Adrenal gland (tissue), 12 donors: ENCODE results near the gene CDCA3. TPM values are rescaled to one million over a fixed set of nuclear protein-coding genes. Genes with fewer than 3 reads are reported as not detected.

Source experiments
- DNase-seq, 7 donors: peaks; one replicate each; pipeline ENCODE4 v3.0.0-alpha.2; 2019 to 2020
- H3K27ac ChIP-seq, 5 donors: fragments of 200-600 bp; sonication (generic) in 4 of 5; 1 replicate in 3 of 5; 2 replicates in 2 of 5; pipeline versions ENCODE4 v1.5.1 to v1.8.0; 2016 to 2020; ENCODE audit warnings: mild to moderate bottlenecking in 1 of 5
- H3K27me3 ChIP-seq: fragments of 200-600 bp; 2 replicates; pipeline ENCODE4 v1.8.0; 2021
- H3K36me3 ChIP-seq, 2 donors: fragments of 200-600 bp; replicated peaks in 1 of 2; 1 replicate in 1 of 2; 2 replicates in 1 of 2; pipeline versions ENCODE4 v1.5.1 to v1.8.0; 2018 to 2022
- H3K4me1 ChIP-seq, 2 donors: fragments of 200-600 bp; replicated peaks in 1 of 2; 1 replicate in 1 of 2; 2 replicates in 1 of 2; pipeline versions ENCODE4 v1.5.1 to v1.8.0; 2018 to 2021
- H3K4me3 ChIP-seq, 4 donors: fragments of 200-600 bp; sonication (generic) in 3 of 4; one replicate each; pipeline ENCODE4 v1.5.1; 2016 to 2018
- H3K9me3 ChIP-seq, 3 donors: fragments of 200-600 bp; sonication (generic) in 1 of 3; replicated peaks in 1 of 3; 1 replicate in 2 of 3; 2 replicates in 1 of 3; pipeline versions ENCODE4 v1.5.1 to v1.8.0; 2016 to 2021
- POLR2A ChIP-seq, 2 donors: fragments of 450-650 bp; IDR thresholded peaks; one replicate each; pipeline ENCODE4 v1.6.1; 2017; ENCODE audit warnings: antibody characterized with exemption in 2 of 2, mild to moderate bottlenecking in 2 of 2, moderate library complexity in 1 of 2
- WGBS, 4 donors: extraction: QIAGEN DNeasy Blood & Tissue Kit in 2 of 4; methylation state at CpG; one replicate each; pipeline versions ENCODE4 v1.1.5 to v1.1.7; 2013 to 2017; 5-methylcytosine and 5-hydroxymethylcytosine counted together
- intact Hi-C, 2 donors: fragments of 100-400 bp; cut with DNase I; formaldehyde crosslinking; loops; one replicate each; pipeline versions ENCODE4 v1.14.1 to v1.15.0; 2022 to 2023
- polyA plus RNA-seq, 3 donors: library from polyadenylated mRNA; stranded (reverse); fragments of 200-250 nt in 2 of 3; fragments of 350-450 nt in 1 of 3; fragmentation: Illumina TruSeq in 1 of 3; extraction: RNeasy Lipid Tissue Mini Kit (QIAGEN cat#74804) in 1 of 3; gene quantifications; one replicate each; pipeline ENCODE4 v1.2.3, GENCODE V29; 2013 to 2014
- total RNA-seq, 9 donors: library from RNA; depleted of rRNA in 4 of 9; stranded (reverse); fragments of >200 nt in 4 of 9; fragments of 120-200 nt in 1 of 9; fragmentation: NEBNext Ultra II Directional in 1 of 9; extraction: Animal tissue kit (Norgen Biotek cat#: 25700) in 1 of 9; gene quantifications; one replicate each; pipeline versions ENCODE4 v1.1.0 to v1.2.4, GENCODE V29; 2013 to 2023
- TF ChIP-seq, protein P1 (sequence below), 6 experiments: fragments of 450-650 bp in 4 of 6; fragments of 200-600 bp in 2 of 6; sonication (generic) in 1 of 6; IDR thresholded peaks; 1 replicate in 5 of 6; 2 replicates in 1 of 6; pipeline versions ENCODE4 v1.5.1 to v1.8.0; 2016 to 2021; ENCODE audit warnings: antibody characterized with exemption in 6 of 6, mild to moderate bottlenecking in 2 of 6, moderate library complexity in 1 of 6
- donor health status: healthy with polysubstance abuse.
- donor health status: Bipolar disorder and iron deficiency.
- donor health status: DM: yes; HTN: yes; CAD: no.
- donor health status: DM: no; HTN: no; CAD: no.
- donor health status: DM: no; HTN: no; CAD: no.
- donor health status: DM: yes; HTN: yes; CAD: no.

CDCA3 gene
- total and polyA plus RNA-seq, 12 donors: 2.6 to 17.7 (median 3.5) TPM; not detected in 1

DNA sequence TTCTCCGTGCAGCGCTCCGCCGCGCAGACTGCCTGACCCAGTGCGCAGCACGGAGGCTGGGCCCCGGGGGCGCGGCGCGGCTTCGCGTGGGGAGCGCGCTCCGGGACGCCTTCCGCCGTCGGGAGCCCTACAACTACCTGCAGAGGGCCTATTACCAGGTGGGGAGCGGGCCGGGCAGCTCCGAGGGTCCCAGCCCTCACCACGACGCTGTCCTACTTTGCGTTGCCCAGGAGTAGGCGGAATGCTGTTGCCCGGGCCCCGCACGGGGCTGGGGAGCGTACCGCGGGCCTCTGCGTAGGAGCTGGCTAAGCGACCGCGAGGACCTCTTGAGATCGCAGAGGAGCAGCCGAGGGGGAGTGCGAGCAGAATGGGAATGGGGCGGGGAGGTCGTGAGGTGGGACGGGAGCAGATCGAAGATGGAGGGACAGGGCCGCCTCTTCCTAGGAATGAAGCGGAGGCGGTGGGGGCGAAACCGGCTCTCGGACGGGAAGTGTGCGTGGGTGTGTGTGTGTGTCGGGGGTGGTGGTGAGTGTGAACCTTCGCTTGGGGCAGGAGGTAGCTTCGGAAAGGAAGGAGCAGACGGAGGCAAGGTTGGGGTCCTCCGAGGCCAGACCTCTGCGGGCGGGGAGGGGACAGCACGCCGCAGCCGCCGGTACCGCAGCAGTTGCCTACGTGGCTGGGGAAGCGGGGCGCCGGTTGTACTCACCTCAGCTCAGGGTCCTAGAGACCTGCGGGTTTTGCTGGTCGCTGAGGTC, 22.1 kb downstream of the CDCA3 start:
- peak overlapping the region in 3 of 5 donors; percentile 16 to 82 (median 75) for H3K27ac ChIP-seq
- H3K27me3 ChIP-seq: no peaks in the 10 kb centered on the region
- peaks cover 0 to 8% of the 10 kb centered on the region in 2 donors for H3K36me3 ChIP-seq
- 0 to 3% (median 1%) methylated on average over 31 to 71 of the region's 71 CpGs for WGBS, 4 donors
- peak in 1 of 2 donors; percentile 26 for TF ChIP-seq POLR2A (IDR thresholded peaks at IDR 0.05)
- TF ChIP-seq, protein P1, sequence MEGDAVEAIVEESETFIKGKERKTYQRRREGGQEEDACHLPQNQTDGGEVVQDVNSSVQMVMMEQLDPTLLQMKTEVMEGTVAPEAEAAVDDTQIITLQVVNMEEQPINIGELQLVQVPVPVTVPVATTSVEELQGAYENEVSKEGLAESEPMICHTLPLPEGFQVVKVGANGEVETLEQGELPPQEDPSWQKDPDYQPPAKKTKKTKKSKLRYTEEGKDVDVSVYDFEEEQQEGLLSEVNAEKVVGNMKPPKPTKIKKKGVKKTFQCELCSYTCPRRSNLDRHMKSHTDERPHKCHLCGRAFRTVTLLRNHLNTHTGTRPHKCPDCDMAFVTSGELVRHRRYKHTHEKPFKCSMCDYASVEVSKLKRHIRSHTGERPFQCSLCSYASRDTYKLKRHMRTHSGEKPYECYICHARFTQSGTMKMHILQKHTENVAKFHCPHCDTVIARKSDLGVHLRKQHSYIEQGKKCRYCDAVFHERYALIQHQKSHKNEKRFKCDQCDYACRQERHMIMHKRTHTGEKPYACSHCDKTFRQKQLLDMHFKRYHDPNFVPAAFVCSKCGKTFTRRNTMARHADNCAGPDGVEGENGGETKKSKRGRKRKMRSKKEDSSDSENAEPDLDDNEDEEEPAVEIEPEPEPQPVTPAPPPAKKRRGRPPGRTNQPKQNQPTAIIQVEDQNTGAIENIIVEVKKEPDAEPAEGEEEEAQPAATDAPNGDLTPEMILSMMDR (IDR thresholded peaks at IDR 0.05): no peak
- no peaks in the 10 kb centered on the region for H3K9me3 ChIP-seq
- H3K4me1 ChIP-seq: peaks cover 3 to 18% of the 10 kb centered on the region in 2 donors
- intact Hi-C loops: loop anchor here in 1 of 2 donors (10.0 kb wide), 1 partner anchor 84 kb away; no protein-coding TSS in a partner anchor
- H3K4me3 ChIP-seq: peak overlapping the region in 2 of 4 donors; percentile 49 to 78
- DNase-seq: peak in 2 of 7 donors; percentile 48 to 76

DNA sequence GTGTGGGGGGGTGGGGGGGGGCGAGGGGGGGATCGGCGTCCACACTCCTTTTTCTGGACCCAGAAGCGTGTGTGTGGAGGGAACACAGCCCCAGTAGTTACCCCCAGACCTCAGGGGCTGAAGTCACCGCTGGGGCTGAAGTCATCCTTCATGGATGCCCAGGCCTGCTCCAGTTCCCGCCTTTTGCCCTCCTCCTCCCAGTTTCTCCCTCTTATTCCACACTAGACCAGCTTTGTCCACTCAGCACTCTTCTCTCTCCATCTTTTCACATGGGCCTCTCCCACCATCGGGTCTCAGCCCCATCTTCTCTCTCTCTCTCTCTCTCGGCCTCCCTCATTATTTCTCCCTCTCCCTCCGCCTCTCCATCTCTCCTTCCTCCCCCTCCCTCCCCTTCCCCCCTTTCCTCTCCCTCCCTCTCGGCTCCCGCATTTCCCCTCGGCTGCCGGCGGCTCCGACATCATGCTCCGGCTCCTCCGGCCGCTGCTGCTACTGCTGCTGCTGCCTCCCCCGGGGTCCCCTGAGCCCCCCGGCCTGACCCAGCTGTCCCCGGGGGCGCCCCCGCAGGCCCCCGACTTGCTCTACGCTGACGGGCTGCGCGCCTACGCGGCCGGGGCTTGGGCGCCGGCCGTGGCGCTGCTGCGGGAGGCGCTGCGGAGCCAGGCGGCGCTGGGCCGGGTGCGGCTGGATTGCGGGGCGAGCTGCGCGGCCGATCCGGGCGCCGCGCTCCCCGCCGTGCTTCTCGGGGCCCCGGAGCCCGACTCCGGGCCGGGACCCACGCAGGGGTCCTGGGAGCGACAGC, 22.9 kb downstream of the CDCA3 start, which contains the start of gene P3H3:
P3H3 (plus strand) TSS at position 426 of the 799 bp plus-strand sequence; CDS start at position 460, 34 bp downstream.
- intact Hi-C loops: loop anchor here in 1 of 2 donors (10.0 kb wide), 1 partner anchor 83 kb away; no protein-coding TSS in a partner anchor
- 1 to 2% (median 1%) methylated on average over 13 to 59 of the region's 60 CpGs for WGBS, 4 donors
- Histone ChIP-seq H3K4me1 (peaks cover 0 to 10% of the 10 kb centered on the region in 2 donors), H3K27me3 (peaks cover 3% of the 10 kb centered on the region), H3K27ac (peak within 1 kb of the TSS in 3 of 5 donors; percentile 16 to 82 (median 75)), H3K36me3 (peaks cover 0 to 3% of the 10 kb centered on the region in 2 donors), H3K9me3 (no peaks in the 10 kb centered on the region), H3K4me3 (peak within 1 kb of the TSS in 2 of 4 donors; percentile 49 to 78)
- peak in 1 of 2 donors; percentile 22 for TF ChIP-seq POLR2A (IDR thresholded peaks at IDR 0.05)
- TF ChIP-seq, protein P1 (IDR thresholded peaks at IDR 0.05): peak in 1 of 6 experiments; percentile 1
- peak in 1 of 7 donors; percentile 67 for DNase-seq

DNA sequence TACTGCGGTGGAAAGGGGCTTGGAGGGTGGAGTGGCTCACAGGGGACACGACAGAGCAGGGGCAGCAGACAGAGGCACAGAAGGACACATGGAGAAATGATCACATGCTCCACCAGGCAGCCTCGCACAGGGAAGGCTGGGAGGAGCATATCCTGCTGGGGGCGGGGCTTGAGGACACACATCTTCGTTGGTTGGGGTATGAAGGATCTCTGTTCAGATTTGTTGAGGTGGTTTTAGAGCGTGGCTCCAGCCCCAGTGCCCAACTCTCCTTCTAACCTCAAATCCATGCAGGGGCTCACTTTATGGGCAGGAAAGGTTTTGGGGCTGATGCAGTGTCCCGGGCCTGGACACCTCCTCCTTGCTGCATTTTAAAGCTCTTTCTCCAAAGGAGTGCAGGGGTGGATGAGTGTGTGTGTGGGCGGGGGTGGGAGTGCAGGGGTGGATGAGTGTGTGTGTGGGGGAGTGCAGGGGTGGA, 23.6 kb downstream of the CDCA3 start:
- TF ChIP-seq POLR2A (IDR thresholded peaks at IDR 0.05): no peak
- TF ChIP-seq, protein P1 (IDR thresholded peaks at IDR 0.05): no peak
- 4 to 10% (median 5%) methylated on average over 6 to 8 of the region's 8 CpGs for whole genome bisulfite sequencing, 4 donors

More for the DNA sequence above, 23.6 kb downstream of the CDCA3 start:
- peaks cover 0 to 7% of the 10 kb centered on the region in 2 donors for H3K4me1 ChIP-seq
- peak; percentile 82 to 94 (median 85) for DNase-seq
- no peaks in the 10 kb centered on the region for H3K9me3 ChIP-seq
- no peaks in the 10 kb centered on the region for H3K36me3 ChIP-seq
- intact Hi-C loops: loop anchor here in 1 of 2 donors (10.0 kb wide), 1 partner anchor 83 kb away; no protein-coding TSS in a partner anchor
- H3K27me3 ChIP-seq: peaks cover 4% of the 10 kb centered on the region
- H3K27ac ChIP-seq: peak overlapping the region in 2 of 5 donors; percentile 47 to 75
- no peak overlapping the region for H3K4me3 ChIP-seq
